ENCODE measurements around the gene CHGA.

The CHGA gene

GRCh38 chr14:92963301-92964123 is 40.6 kb downstream of the CHGA start:
- DNase-seq, result peak; percentile 60

- peak; percentile 38 for DNase-seq
These were observed 41.5 kb downstream of the CHGA start for GRCh38 chr14:92964124-92965109.

DNA sequence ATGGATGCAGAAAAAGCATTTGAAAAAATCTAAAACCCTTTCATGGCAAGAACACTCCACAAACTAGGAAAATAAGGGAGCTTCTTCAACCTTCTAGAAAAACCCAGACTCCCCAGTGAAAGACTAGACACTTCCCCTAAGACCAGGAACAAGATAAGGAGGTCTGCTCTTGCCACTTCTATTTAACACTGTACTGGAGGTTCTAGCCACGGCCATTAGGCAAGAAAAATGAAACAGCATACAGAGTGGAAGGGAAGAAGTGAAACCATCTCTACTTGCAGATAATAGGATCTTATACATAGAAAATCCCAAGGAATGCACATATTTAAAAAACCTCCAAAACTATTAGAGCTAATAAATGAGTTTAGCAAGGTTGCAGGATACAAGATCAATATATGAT is 42.3 kb downstream of the CHGA start:
- DNase-seq, result no peak

GRCh38 chr14:92967346-92967926 is 44.5 kb downstream of the CHGA start:
- no peak for DNase-seq

DNA sequence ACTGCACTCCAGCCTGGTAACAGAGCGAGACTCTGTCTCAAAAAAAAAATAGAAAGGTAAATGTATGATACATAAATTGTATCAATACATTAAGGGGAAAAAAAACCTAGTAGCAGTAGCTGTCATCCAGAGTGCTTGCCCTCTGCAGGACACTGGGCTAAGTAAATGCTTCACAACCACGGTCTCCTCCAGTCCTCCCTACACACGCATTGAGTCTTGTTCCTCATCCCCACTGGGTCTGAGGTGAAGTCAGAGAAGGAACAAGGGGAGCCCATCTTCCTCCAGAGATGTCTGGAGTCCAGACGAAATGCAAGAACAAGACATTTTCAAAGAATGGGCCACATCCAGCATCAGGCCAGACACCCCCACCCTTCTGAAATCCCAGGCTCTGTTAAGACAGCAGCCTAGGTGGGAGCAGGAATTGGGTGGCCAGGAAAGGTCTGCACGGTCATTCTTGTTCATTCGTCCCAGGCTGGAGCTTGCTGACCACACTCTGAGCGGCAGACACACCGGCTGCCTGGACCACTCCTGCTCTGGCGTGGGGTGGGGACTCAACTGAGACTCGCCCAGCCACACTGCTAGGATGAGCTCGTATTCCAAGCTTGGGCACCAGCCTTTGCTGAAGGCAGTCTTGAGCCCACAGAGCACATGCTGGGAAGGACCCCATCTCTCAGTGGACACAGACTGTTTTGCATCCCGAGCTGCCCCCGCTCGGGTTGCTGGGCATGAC is 45.5 kb downstream of the CHGA start:
- DNase-seq, result no peak

GRCh38 chr14:92969430-92969829 is 46.5 kb downstream of the CHGA start:
- no peak for DNase-seq

DNA sequence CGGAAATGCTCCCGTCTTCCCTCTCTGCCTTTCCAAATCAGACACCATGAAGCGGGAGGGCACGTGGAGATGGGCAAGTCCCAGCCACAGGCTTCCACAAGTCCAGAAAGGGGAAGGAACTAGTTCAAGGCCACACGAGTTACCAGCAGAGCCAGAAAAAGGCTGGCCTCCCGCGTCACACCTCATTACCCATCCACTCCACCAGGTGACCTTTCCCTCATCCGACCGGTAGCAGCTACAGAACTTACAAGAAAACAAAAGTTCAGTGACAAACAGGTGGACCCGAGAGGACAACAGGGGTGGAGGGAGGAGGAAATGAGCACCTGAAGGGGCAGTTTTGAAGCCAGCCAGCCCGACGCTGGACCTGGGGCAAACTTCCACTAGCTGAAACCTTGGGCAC is 46.9 kb downstream of the CHGA start:
- no peak for DNase-seq

DNA sequence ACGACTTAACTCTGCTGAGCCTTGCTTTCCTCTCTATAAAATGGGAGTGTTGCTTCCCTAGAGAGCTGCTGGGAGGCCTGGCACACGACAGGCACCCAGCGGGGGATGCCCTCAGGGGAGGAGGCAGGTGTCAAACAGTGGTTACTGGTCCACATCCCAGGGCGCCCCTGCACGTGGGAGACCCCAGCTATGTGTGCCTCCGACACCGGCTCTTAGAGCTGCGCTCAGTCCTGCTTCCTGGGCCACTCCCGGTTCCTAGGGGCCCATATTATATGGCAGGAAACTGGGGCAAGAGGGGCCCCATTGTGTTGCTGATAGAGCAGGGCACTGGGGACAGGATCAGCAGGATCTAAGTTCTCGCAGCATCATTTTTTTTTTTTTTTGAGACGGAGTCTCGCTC is 47.3 kb downstream of the CHGA start:
- DNase-seq, result peak; percentile 25

DNA sequence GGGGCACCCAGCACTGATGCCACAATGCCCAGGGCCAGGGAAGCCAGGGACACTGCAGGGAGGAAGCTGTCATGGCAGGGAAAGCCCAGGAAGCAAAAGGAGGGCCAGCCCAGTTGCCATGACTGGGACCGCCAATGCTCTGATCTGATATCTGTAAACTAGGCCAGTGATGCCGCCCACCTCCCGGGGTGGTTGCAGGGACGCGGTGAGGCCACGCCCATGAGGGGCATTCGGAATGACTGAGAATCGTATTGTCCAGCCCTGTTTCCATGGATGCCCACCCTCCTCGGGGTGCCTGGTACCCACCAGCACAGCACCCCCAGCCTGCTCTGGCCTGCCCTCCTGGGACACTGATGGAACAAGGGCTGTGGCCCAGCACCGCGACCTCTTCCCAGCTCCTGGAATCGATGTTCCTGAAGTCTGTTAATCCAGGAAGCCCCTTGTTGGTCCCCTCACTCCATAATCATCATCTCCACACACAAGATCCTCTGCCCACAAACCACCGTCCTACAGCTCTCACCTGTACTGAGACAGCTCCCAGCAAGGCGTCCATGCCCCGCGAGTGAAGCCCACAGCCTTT is 48.7 kb downstream of the CHGA start:
- DNase-seq, result no peak

GRCh38 chr14:92973261-92973797 is 50.4 kb downstream of the CHGA start:
- DNase-seq, result peak; percentile 75

- DNase-seq, result no peak
These were observed 50.9 kb downstream of the CHGA start for GRCh38 chr14:92973798-92974372.

DNA sequence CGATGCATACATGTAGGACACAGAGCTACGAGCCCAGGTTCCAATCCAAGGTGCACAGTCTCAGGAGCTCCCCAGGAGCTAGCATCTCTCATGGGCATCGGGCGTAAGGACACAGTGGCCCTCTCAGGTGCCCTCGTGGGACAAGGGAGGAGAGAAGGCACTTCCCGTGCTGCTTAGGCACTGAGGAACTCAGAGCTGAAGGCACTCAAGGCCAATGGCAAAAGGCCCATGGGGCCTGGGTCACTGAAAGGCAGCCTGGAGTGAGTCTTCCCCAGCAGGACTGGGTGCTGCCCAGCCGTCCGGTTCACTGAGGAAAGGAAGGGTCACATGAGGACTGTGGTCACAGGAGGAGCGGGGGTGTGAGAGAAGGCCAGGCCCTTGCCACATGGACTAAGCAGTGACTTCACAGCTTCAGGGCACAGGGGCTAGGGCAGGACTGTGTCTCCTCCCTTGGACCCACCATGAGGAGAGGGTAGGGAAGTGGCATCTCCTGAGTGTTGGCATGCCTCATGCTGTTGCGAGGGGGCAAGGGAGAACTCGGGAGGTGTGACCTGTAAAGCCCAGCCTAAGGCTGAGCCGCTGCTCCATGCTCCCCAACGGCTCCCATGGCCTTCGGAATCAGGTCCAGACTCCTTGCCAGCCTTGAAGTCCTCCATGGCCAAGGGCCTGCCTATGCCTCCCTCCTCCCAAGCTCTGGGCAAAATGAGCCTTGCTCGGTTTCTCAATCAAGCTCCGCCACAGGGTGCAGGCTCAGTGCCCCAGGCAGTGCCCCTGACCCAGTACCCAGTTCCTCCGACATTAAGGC is 51.8 kb downstream of the CHGA start:
- DNase-seq, result no peak

DNA sequence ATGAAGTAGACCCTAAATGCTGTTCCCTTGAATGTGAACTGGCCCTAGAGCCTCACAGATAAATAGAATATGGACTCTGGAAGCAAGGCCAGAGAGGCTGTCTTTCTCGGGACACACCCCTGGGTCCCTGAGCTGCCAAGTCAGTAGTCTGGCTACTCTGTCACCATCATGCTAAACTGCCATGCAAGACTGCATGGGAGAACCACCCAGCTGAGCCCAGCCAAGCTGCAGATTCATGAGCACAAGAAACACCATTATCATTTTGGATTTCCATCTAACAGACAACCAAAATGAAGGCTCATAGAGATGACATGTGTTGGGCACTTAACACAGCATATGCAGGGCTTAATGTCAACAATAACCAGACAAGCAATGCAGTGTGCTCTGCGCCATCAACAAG is 53.3 kb downstream of the CHGA start:
- DNase-seq, result no peak

DNA sequence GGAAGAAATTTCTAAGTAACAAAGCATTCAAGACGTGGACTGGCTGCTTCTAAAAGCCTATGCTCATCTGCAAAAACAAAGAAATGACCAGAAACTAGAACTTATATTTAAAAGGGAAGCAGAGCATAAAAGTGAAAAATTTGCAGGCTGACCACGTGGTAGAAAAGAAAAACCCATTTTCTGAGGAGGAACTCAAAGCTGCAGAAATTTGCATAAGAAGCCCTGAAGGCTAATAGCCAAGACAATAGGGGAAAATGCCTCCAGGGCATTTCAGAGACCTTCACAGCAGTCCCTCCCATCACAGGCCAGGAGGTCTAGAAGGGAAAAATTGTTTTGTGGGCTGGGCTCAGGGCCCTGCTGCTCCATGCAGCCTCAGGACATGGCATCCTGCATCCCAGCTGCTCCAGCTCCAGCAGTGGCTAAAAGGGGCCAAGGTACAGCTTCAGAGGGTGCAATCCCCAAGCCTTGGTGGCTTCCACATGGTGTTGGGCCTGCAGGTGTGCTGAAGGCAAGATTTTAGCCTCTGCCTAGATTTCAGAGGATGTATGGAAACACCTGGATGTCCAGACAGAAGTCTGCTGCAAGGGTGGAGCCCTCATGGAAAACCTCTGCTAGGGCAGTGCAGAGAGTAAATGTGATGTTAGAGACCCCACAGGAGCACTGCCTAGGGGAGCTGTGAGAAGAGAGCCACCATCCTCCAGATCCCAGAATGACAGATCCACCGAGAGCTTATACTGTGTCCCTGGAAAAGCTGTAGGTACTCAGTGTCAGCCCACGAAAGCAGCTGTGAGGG is 55.5 kb downstream of the CHGA start:
- DNase-seq, result no peak

DNA sequence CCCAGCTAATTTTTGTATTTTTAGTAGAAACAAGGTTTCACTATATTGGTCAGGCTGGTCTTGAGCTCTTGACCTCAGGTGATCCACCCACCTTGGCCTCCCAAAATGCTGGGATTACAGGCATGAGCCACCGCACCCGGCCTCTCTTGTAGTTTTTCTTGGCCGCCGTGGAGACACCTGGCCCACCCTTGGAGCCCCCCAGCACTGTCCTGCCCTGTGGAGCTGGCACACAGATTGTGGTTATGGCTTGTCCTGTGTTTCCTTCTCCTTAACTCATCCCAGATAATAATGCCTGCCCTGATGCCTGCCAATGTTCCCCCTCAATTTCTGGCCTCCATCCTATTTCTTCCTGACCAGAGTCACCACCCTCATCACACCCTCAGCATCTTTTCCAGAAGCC is 57.9 kb downstream of the CHGA start:
- DNase-seq, result no peak

- no peak for DNase-seq
These were observed 58.8 kb downstream of the CHGA start for GRCh38 chr14:92981726-92982125.

- no peak for DNase-seq
These were observed 60.0 kb downstream of the CHGA start for GRCh38 chr14:92982956-92983355.

DNA sequence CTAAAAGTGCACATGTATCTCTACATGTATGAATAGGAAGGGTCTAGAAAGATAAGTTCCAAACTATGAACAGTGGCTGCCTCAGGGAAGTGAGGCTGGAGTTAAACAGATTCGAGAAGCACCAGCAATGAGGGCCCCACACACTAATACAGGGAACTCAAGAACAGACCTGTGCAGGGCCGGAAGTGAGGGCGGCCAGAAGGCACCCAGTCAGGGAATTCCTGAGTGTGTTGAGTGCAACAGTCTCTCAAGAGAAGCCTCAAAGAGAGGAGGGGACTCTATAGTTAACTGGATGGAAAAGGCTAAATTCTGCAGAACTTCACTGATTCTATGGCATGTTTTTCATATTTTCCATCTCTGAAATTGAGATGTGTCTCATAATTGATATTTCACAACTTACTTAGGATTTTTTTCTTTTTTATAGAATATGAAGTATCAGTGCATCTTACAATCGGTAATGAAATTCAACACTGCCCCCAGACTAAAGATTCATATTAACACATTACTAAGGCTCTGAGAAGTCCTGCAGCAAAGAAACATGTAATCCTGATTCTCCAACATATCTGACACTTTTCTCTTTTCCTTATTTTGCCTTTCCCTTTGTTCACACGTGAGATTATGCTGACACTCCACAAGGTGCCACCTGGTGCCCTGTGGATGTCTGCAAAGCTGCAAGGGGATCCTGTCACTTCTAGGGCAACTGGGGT is 61.3 kb downstream of the CHGA start:
- DNase-seq, result no peak

Data from NCI-H69 (cell line).